Kasumi-1 (cell line): ENCODE data around the gene TMPRSS4.
A peak's percentile ranks its signal among the peaks of the same experiment; 100 is the strongest.

ENCODE experiments used
- DNase-seq, 2 experiments: peaks; one replicate each; lab custom pipeline; 2025; lab: John Stamatoyannopoulos, UW

Gene TMPRSS4

DNA sequence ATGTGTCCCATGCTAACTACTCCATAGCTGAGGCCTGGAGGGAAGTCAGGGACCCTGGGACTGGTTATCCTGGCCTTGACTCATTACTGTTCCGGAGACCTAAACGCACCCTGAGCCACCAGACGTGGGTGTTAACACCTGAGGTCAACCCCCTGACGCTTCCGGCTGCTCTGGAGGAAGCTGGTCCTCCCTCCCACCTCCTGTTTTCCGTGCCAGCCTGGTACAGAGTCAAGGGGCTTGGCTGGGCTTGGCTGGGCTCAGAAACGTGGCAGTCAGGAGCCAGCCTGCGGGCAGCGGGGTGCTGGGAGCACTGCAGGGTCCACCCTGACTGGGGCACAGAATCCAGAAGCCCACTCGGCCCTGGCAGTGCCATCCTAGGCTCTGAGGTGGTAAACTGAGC is 2.6 kb downstream of the TMPRSS4 start:
- DNase-seq = no peak

- no peak for DNase-seq
Observed at GRCh38 chr11:118080296-118080695, 3.4 kb downstream of the TMPRSS4 start.

- no peak for DNase-seq
Observed at GRCh38 chr11:118081241-118081958, 4.5 kb downstream of the TMPRSS4 start.

GRCh38 chr11:118082880-118083552 is 6.1 kb downstream of the TMPRSS4 start:
- no peak for DNase-seq

- DNase-seq = peak; percentile 98 to 99
Observed at GRCh38 chr11:118084247-118084646, 7.4 kb downstream of the TMPRSS4 start.

GRCh38 chr11:118084656-118085055 is 7.8 kb downstream of the TMPRSS4 start:
- no peak for DNase-seq

DNA sequence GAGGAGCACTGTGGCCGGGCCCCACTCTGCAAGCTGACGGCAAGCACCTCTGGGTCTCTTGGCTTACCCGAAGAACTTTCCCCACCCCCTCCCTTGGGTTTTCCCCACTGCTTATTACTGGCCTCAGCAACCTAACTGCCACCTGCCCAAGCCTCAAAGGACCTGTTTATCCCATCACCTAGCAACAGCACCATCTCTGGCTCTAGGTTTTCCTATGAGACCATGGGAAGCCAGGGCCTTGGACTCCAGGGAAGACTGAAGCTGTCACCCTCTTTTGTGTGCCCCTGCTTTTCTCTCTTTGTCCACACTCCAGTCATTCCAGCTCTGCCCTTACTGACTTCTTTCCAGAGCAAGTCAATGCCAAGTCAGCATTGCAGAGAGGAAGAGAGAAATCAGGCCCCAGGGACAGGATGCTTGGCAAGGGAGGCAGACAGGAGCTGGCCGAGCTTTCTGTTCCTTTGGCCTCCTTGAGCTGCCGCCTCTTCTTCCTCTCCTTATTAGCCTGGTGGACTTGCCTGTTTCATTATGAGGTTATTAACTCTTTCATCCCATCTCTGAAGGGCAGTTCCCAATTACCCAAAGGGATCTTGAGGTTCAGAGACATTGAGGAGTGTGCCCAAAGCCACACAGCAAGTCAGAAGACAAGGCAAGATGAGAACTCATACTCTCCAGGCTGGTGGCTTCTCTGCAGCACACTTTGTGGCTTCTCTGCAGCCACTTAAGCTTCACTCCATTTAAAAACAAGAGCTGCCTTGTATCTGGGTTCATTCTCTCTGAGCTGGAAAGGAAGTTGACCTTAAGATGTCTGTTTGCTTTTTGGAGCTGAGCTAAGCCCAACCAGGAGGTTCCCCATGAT is 10.3 kb downstream of the TMPRSS4 start, which contains the start of gene SMIM35:
SMIM35 (minus strand) TSS at position 51 of the 856 bp plus-strand sequence. CDS start 206 bp downstream, outside the sequence.
- peak in 1 of 2 experiments; percentile 7 for DNase-seq

- DNase-seq = no peak
Observed at GRCh38 chr11:118087931-118088330, 11.1 kb downstream of the TMPRSS4 start.

- DNase-seq = peak; percentile 97 to 98
Observed at GRCh38 chr11:118088531-118088930, 11.7 kb downstream of the TMPRSS4 start.

GRCh38 chr11:118090545-118091162 is 13.8 kb downstream of the TMPRSS4 start:
- DNase-seq = no peak

DNA sequence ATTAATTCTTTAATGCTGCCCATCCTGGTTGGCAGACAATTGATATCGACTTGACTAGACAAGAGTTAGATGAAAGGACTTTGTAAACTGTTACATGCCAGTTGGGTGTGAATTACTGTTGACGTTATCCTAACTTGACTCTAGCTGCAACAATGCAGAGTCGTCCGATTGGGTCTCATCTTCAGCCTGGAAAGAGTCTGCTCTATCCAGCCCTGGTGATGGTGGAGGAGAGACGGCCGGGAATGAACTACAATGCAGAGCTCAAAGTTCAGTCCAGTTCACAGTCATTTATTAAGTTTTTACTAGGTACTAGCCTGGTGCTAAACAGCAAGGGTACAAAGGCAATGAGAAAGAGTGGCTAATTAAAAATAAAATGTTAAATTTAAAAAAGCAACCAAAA is 14.8 kb downstream of the TMPRSS4 start:
- no peak for DNase-seq

DNA sequence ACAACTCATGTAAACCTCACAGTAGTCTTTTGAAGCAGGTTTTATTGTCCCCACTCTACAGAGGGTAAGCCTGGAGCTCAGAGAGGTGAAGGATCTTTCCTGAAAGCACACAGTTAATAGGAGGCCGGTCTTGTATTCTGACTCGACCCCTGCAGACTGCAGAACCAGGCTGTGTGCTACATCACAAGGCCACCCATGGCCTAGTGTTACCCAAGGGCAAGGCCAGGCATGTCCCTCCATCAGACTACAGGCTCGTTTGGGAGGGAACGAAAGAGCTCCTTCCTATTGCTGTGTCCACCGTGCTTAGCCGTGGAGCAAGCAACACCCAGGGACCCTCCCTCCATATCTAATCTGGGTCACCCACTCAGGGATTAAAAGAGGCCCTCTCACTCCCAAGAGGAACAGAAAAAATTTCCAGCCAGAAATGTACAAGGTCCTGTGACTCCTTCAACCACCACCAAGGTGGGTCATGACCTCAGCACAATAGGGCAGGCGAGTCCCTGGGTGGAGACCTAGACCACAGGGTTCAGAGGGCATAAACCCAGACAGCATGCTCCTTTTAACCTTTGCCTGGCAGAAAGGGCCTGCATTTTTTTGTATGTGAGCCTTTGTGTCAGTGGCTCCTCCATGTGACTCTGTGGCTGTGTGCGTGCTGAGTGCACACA is 16.2 kb downstream of the TMPRSS4 start:
- DNase-seq = no peak

- DNase-seq = peak in 1 of 2 experiments; percentile 20
Observed at GRCh38 chr11:118095493-118095892, 18.6 kb downstream of the TMPRSS4 start.

GRCh38 chr11:118095967-118096367 is 19.1 kb downstream of the TMPRSS4 start:
- no peak for DNase-seq

DNA sequence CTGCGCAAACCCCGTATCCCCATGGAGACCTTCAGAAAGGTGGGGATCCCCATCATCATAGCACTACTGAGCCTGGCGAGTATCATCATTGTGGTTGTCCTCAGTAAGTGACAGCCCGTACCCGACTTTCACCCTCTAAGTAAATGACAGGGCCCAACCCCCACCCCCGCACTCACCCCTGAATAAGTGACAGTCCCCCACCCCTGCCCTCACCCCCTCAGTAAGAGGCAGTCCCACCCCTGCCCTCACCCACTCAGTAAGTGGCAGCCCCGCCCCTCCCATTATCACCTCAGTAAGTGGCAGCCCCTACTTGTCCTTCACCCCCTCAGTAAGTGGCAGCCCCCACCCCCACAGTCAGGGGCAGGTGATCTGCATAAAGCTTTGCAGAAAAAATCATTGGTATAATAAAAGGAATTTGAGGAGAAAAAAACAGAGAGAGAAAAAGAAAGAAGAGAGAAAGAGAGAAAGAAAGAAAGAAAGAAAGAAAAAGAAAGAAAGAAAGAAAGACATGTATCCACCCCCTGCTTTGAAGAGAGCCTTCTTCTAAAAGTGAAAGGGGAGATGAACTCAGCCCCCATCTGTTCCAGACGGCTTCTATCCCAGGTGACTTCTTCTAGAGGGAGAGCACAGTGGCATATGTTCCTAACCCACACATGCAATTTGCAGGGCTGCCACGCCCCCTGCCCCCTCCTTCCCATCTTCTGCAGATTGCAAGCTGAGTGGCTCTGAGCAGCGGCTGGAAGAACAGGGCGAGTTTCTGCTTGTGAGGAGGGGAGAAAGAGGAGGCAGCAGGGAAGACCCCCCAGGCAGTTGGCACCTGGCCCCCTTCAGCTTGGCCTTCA is 22.3 kb downstream of the TMPRSS4 start:
- no peak for DNase-seq

GRCh38 chr11:118099838-118100556 is 23.1 kb downstream of the TMPRSS4 start:
- DNase-seq = no peak

GRCh38 chr11:118100691-118101232 is 23.9 kb downstream of the TMPRSS4 start:
- DNase-seq = no peak

DNA sequence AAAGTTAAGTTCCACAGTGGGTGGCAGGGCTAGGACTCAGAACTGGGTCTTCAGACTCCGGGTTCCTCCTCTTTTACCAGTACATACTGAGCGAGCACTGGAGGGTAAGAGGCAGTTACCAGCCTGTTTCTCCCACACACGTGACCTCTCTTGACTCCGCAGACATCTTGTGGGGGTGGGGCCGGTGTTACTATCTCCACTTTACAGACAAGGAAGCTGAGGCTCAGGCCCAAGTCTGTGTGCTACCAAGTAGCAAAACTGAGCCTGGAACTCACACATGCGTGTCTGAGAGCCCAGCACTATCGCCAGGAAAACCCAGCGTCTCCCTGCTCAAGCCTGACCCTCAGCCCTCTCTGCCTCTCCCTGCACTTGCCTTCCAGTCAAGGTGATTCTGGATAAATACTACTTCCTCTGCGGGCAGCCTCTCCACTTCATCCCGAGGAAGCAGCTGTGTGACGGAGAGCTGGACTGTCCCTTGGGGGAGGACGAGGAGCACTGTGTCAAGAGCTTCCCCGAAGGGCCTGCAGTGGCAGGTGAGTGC is 25.9 kb downstream of the TMPRSS4 start:
- no peak for DNase-seq

DNA sequence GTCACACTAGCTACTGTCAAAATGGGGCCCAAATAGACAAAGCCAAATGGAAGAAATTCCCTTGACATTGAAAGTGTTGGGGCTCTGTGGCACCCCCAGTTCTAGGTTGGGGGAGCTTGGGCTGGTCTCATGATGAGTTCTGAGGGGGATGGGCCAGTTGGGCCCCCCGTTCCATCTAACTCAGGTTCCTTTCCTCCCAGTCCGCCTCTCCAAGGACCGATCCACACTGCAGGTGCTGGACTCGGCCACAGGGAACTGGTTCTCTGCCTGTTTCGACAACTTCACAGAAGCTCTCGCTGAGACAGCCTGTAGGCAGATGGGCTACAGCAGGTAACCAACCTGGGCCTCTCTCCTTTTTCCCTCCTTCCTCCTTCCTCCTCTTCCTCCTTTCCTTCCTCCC is 27.6 kb downstream of the TMPRSS4 start:
- DNase-seq = no peak
